Mucosa of descending colon (tissue), 3 donors: ENCODE results near the gene SLAMF8. TPM values are rescaled to one million over a fixed set of nuclear protein-coding genes. Genes with fewer than 3 reads are reported as not detected.

ENCODE experiments used
- ATAC-seq: fragments of 200-7000 bp; cut with Tn5 transposase; one replicate; pipeline ENCODE4 v1.9.1; 2020; ENCODE audit warnings: mild to moderate bottlenecking, moderate library complexity
- DNase-seq, 3 donors: peaks; one replicate each; pipeline ENCODE4 v3.0.0-alpha.2; 2020
- H3K36me3 ChIP-seq: fragments of 200-600 bp; one replicate; pipeline ENCODE4 v1.8.0; 2021; ENCODE audit warnings: low read depth, mild to moderate bottlenecking
- H3K4me1 ChIP-seq: fragments of 200-600 bp; one replicate; pipeline ENCODE4 v1.8.0; 2021; ENCODE audit warnings: low read depth, mild to moderate bottlenecking
- H3K4me3 ChIP-seq: fragments of 200-600 bp; one replicate; pipeline ENCODE4 v1.8.0; 2021; ENCODE audit warnings: mild to moderate bottlenecking
- H3K9me3 ChIP-seq: fragments of 200-600 bp; one replicate; pipeline ENCODE4 v1.8.0; 2021; ENCODE audit warnings: mild to moderate bottlenecking
- intact Hi-C, 2 donors: fragments of 100-400 bp; cut with DNase I in 1 of 2; cut with micrococcal nuclease in 1 of 2; formaldehyde crosslinking; loops; one replicate each; pipeline versions ENCODE4 v1.11.0 to v1.11.1; 2022; cut with DNase I, micrococcal nuclease
- total RNA-seq, 3 donors: library from RNA; stranded (reverse); fragmentation: NEBNext Ultra II Directional in 2 of 3; extraction: Animal tissue kit (Norgen Biotek cat#: 25700) in 2 of 3; gene quantifications; one replicate each; pipeline versions ENCODE4 v1.2.1 to v1.2.4, GENCODE V29; 2021 to 2023
- TF ChIP-seq, protein P1 (sequence below): fragments of 200-600 bp; IDR thresholded peaks from one replicate; pipeline ENCODE4 v1.8.0; 2022; ENCODE audit warnings: antibody characterized with exemption, mild to moderate bottlenecking
- donor health status: DM: no; HTN: no; CAD: no; lungs with moderate emphysema.
- donor health status: DM: no; HTN: no; CAD: no.
- donor health status: DM: no; HTN: yes; CAD: no.

SLAMF8 gene
- total RNA-seq, 3 donors from 2014 or later = 1.7 to 8.7 (median 5.9) TPM

DNA sequence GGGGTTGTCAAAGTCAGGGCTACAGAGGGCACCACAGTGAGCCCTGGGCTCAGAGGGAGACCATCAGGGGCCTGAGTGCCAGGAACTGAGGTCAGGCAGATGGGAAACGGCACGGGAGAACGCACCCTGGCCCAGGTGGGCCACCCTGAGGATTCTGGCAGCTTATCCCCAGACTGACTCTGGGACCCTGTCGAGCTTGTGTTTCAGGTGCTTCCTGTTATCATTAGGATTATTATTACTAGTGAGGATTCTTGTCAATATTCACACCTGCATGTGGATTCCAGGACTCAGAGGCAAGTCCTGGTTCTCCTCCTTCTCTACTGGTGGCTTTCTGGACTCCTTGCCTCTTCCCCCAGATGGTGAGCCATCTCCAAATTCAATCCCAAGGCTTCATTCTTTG is 20.6 kb downstream of the SLAMF8 start:
- peaks cover 4% of the 10 kb centered on the region for H3K4me1 ChIP-seq
- TF ChIP-seq, protein P1, sequence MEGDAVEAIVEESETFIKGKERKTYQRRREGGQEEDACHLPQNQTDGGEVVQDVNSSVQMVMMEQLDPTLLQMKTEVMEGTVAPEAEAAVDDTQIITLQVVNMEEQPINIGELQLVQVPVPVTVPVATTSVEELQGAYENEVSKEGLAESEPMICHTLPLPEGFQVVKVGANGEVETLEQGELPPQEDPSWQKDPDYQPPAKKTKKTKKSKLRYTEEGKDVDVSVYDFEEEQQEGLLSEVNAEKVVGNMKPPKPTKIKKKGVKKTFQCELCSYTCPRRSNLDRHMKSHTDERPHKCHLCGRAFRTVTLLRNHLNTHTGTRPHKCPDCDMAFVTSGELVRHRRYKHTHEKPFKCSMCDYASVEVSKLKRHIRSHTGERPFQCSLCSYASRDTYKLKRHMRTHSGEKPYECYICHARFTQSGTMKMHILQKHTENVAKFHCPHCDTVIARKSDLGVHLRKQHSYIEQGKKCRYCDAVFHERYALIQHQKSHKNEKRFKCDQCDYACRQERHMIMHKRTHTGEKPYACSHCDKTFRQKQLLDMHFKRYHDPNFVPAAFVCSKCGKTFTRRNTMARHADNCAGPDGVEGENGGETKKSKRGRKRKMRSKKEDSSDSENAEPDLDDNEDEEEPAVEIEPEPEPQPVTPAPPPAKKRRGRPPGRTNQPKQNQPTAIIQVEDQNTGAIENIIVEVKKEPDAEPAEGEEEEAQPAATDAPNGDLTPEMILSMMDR = no peak
- ATAC-seq (no peak), DNase-seq (no peak)
- intact Hi-C loops = no loop called here
- no peak overlapping the region for H3K4me3 ChIP-seq
- no peaks in the 10 kb centered on the region for H3K36me3 ChIP-seq
- no peaks in the 10 kb centered on the region for H3K9me3 ChIP-seq

DNA sequence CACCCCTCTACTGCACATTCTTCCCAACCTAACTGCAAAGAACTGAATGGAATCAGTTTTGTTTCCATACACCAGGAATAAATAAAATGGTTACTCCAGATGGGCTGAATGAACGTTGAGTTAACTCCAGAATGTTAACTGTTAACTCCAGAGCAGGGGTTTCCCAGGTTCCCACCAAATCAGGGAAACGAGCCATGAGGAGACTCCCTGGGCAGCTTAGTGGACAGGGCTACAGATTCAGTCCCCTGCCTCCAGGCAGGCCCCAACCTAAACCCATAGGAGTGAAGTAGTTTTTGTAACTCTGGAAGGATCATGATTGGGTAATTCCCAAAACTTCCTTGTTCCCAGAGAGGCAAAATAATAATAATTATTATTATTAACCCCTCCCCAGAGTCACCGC is 21.7 kb downstream of the SLAMF8 start:
- H3K9me3 ChIP-seq = no peaks in the 10 kb centered on the region
- peaks cover 6% of the 10 kb centered on the region for H3K4me1 ChIP-seq
- DNase-seq = no peak
- H3K4me3 ChIP-seq = no peak overlapping the region
- ATAC-seq = no peak
- intact Hi-C loops = no loop called here
- H3K36me3 ChIP-seq = no peaks in the 10 kb centered on the region
- TF ChIP-seq, protein P1 = no peak

DNA sequence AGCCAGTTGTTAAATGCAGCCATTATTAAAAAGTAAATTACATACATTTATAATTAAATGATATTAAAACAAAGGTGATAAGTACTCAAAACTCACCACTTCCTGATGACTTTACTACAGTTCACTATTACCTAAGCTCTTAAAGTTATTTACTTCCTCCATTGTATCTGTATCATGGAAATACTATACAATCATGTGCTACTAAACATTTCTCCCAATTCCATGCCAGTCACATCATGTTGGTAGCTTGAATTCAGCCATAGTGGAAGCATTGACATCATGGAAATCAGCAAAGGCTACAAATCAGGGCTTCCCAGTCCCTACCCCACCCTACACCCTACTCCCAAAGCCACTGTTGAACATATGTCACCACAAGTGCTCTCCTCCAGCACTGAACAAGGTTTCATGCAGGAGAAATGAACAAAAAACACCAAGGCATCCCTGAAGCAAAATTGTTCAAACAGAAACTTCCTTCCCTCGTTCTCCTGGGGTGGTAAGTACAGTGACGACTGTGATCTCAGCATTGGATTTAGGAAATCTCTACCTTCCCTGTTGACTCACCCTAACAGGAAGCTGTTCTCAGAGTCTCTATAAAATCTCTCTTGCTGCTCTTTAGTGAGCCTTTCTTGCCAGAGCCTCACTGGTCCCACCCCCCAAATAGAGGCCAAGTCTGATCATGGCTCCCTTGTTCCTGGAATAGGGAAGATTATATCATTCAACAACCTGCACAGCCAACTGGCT is 23.1 kb downstream of the SLAMF8 start:
- TF ChIP-seq, protein P1 = no peak
- DNase-seq (no peak), ATAC-seq (peak; percentile 17)
- H3K4me3 ChIP-seq = no peak overlapping the region
- H3K9me3 ChIP-seq = no peaks in the 10 kb centered on the region
- H3K4me1 ChIP-seq = peaks cover 11% of the 10 kb centered on the region
- no peaks in the 10 kb centered on the region for H3K36me3 ChIP-seq
- intact Hi-C loops = no loop called here

DNA sequence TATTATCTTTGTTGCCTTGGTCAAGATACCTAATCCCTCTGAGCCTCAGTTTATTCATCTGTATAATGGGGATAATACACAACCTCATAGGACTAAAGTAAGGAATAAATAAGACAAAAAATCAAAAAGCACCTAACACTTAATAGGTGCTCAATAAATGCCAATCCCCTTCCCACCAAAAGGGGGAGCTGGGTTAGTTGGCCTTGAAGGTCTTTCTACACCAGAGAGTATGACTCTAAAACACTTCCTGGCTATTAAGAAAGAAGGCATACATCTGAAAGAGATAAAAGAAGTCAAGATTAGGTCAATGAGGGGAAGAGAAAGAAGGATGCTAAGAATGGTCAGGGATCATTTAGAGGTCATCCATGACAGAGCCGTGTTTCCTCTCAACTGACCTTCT is 24.7 kb downstream of the SLAMF8 start:
- Histone ChIP-seq H3K4me1 (peaks cover 11% of the 10 kb centered on the region), H3K9me3 (no peaks in the 10 kb centered on the region), H3K4me3 (no peak overlapping the region), H3K36me3 (no peaks in the 10 kb centered on the region)
- DNase-seq (no peak), ATAC-seq (no peak)
- intact Hi-C loops = no loop called here
- TF ChIP-seq, protein P1 = no peak

DNA sequence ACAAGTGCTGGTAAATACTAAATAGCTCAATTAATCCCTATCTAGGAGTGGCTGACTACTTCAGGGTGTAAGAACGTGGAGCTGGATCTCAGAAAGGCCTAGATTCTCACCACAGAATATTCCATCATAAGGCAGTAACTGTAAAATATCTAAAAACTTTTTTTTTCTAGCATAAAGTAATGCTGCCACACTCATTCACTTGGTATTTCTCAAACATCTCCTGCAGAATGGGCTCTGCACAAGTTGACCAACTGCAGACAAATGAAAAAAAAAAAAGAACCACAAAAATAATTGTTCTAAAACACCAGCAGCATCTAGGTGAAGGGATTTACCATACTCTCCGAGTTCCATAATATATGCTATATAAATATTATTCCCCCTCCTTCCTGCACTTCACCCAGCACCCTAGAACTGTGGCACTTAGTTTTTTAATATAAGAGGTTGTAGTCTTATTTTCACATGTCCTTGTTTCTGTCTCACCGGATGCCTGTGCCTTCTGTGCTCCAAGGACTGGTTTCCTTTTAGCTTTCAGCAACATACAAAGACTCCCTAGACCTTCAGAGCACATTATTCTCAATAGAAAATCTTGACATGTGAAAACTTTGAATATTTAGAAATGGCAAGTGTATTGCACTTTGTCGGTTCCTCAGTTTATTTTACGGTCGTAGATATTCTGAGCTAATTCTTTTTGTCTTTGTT is 26.9 kb downstream of the SLAMF8 start:
- TF ChIP-seq, protein P1 = no peak
- ATAC-seq = no peak
- Histone ChIP-seq H3K36me3 (no peaks in the 10 kb centered on the region), H3K4me1 (peaks cover 11% of the 10 kb centered on the region), H3K4me3 (peak overlapping the region; percentile 22), H3K9me3 (no peaks in the 10 kb centered on the region)
- intact Hi-C loops = no loop called here
- no peak for DNase-seq
